Measurements from ENCODE around the gene C9orf43.

Gene C9orf43

DNA sequence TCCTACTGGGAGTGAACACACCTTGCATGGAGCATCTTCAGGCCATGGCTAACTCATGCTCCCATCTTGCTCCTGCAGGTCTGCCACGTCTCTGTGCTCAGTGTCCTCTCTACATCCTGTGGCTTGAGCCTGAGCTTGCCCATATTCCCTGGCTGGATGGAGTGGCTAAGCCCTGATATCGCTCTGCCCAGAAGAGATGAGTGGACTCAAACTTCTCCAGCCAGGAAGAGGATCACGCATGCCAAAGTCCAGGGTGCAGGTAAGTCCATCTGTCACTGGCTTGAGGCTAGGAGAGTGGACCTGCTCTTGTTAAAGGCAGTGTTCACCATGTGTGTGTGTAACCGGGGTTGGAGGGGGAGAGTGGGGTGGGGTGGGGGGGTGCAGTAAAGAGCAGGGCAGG, 51.4 kb downstream of the C9orf43 start:
- Mint-ChIP-seq H3K9me3 (no peaks in the 10 kb centered on the region), H3K4me3 (no peak overlapping the region), H3K4me1 (ENCODE audit: low read depth) (no peaks in the 10 kb centered on the region), H3K36me3 (ENCODE audit: low read depth) (no peaks in the 10 kb centered on the region), H3K27ac (no peak overlapping the region), H3K27me3 (no peaks in the 10 kb centered on the region)
- DNase-seq, result no peak

- Mint-ChIP-seq H3K27me3 (no peaks in the 10 kb centered on the region), H3K4me3 (no peak overlapping the region), H3K4me1 (ENCODE audit: low read depth) (no peaks in the 10 kb centered on the region), H3K27ac (no peak overlapping the region), H3K36me3 (ENCODE audit: low read depth) (no peaks in the 10 kb centered on the region), H3K9me3 (peaks cover 3% of the 10 kb centered on the region)
- DNase-seq, result no peak
Measured at GRCh38 chr9:113462781-113463286, 52.3 kb downstream of the C9orf43 start.

DNA sequence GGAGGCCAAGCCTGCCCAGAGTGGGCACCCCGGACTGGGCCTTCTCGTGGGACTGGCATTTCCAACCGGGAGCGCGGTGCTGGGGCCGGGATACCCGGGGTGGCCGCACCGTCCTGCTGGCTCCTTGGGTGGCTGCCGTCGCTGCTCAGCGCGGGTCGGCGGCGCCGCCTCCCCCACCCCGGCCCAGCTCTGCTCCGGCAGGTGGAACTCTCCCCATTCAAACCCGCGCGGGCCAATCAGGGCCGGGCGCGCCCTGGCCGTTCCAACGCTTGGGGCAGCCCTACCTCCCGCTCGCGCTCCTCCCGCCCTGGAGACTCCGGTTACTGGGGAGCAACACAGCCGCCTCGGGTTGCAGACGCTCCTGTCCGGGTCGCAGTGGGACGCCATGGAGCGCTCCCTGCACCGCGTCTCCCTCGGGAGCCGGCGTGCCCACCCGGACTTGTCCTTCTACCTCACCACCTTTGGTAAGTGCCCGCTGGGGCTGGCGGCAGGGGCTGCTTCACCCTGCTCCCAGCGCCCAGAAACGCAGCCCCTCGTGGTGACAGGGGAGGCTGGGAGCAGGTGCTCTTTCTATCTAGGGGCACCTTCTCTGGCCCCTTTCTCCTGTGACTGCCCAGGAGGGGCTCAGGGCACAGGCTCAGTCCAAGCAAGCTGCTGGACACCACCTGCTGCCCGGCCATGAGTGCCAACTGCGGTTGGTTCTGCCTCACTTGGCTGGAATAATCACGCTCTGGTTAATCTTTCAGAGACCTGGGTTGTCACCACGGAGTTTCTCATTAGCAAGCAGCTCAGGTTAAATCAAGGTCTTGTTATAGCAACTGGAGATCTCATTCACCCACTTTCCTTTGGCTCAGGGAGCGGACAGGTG, 53.1 kb downstream of the C9orf43 start, which contains the start of gene RGS3:
Gene RGS3, plus strand, starts transcription at position 310 of the 868 bp plus-strand sequence. Its CDS starts 76 bp downstream, at position 386.
- no peak for DNase-seq
- no peaks in the 10 kb centered on the region for H3K36me3 Mint-ChIP-seq (ENCODE audit: low read depth)

GRCh38 chr9:113464286-113464660, 53.7 kb downstream of the C9orf43 start:
- H3K4me1 Mint-ChIP-seq (ENCODE audit: low read depth), result no peaks in the 10 kb centered on the region
- H3K27me3 Mint-ChIP-seq, result no peaks in the 10 kb centered on the region
- peak overlapping the region; percentile 40 for H3K4me3 Mint-ChIP-seq
- DNase-seq, result no peak
- H3K36me3 Mint-ChIP-seq (ENCODE audit: low read depth), result no peaks in the 10 kb centered on the region
- no peak overlapping the region for H3K27ac Mint-ChIP-seq
- H3K9me3 Mint-ChIP-seq, result peaks cover 3% of the 10 kb centered on the region

More for the DNA sequence above, 53.1 kb downstream of the C9orf43 start, which contains the start of gene RGS3:
- no peaks in the 10 kb centered on the region for H3K4me1 Mint-ChIP-seq (ENCODE audit: low read depth)
- H3K9me3 Mint-ChIP-seq, result peaks cover 3% of the 10 kb centered on the region
- H3K27ac Mint-ChIP-seq, result no peak within 1 kb of the TSS
- H3K4me3 Mint-ChIP-seq, result peak within 1 kb of the TSS; percentile 40
- no peaks in the 10 kb centered on the region for H3K27me3 Mint-ChIP-seq

DNA sequence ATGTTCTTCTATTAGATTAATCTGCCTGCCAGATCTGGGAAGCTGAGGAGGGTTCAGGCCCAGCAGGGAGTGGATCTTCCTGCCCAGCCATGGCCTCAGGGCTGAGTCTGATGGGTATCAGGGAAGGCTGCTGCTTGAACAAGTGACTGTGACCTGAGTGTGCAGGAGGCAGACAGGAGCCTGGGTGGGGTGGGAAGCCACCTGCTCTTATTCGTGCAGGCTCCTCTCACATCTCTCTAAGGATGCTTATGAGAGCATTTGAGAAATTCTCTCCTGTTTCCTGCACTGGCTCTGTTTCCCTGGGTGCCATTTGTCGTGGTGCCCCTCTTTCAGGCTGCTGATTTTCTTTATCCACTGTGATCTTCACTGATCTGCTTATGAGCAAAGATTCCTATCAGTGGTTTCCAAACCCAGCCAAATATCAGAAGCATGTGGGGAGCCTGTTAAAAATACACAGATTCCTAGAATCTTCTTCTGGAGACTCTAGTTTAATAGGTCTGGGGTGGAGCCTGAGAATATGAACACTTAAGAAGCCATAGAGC, 55.1 kb downstream of the C9orf43 start:
- H3K27me3 Mint-ChIP-seq, result no peaks in the 10 kb centered on the region

GRCh38 chr9:113467183-113467582, 56.6 kb downstream of the C9orf43 start:
- Mint-ChIP-seq H3K36me3 (ENCODE audit: low read depth) (no peaks in the 10 kb centered on the region), H3K4me3 (no peak overlapping the region)

More for the DNA sequence above, 55.1 kb downstream of the C9orf43 start:
- H3K27ac Mint-ChIP-seq, result no peak overlapping the region
- no peaks in the 10 kb centered on the region for H3K36me3 Mint-ChIP-seq (ENCODE audit: low read depth)
- H3K4me1 Mint-ChIP-seq (ENCODE audit: low read depth), result no peaks in the 10 kb centered on the region
- no peak overlapping the region for H3K4me3 Mint-ChIP-seq
- no peak for DNase-seq
- peaks cover 3% of the 10 kb centered on the region for H3K9me3 Mint-ChIP-seq

GRCh38 chr9:113468716-113469448, 58.3 kb downstream of the C9orf43 start:
- Mint-ChIP-seq H3K4me1 (ENCODE audit: low read depth) (peaks cover 2% of the 10 kb centered on the region), H3K4me3 (no peak overlapping the region), H3K36me3 (ENCODE audit: low read depth) (no peaks in the 10 kb centered on the region), H3K27ac (no peak overlapping the region), H3K9me3 (peaks cover 3% of the 10 kb centered on the region), H3K27me3 (no peaks in the 10 kb centered on the region)
- DNase-seq, result no peak

More at GRCh38 chr9:113467183-113467582, 56.6 kb downstream of the C9orf43 start:
- DNase-seq, result no peak
- H3K27ac Mint-ChIP-seq, result no peak overlapping the region
- H3K27me3 Mint-ChIP-seq, result no peaks in the 10 kb centered on the region
- peaks cover 3% of the 10 kb centered on the region for H3K9me3 Mint-ChIP-seq
- H3K4me1 Mint-ChIP-seq (ENCODE audit: low read depth), result peaks cover 2% of the 10 kb centered on the region

- DNase-seq, result no peak
- Mint-ChIP-seq H3K36me3 (ENCODE audit: low read depth) (no peaks in the 10 kb centered on the region), H3K4me1 (ENCODE audit: low read depth) (peaks cover 2% of the 10 kb centered on the region), H3K4me3 (no peak overlapping the region), H3K27ac (no peak overlapping the region), H3K27me3 (no peaks in the 10 kb centered on the region), H3K9me3 (peaks cover 3% of the 10 kb centered on the region)
Measured at GRCh38 chr9:113471143-113471542, 60.6 kb downstream of the C9orf43 start.

DNA sequence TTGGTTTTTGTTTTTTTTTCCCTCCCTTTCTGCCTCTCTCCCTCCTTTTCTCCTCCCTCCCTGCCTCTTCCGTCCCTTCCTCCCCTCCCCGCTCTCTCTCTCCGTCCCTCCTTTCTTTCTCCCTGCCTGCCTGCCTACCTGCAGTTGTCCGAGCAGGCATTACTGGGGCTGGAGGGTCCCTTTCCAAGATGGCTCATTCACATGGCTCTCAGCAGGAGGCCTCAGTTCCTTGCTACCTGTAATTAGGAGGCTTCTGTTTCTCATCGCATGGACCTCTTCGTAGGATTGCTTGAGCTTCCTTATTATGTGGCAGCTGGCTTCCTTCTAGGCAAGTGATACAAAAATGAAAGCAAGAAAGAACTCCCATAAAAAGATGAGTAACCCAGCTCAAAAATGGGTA, 61.0 kb downstream of the C9orf43 start:
- Mint-ChIP-seq H3K27me3 (no peaks in the 10 kb centered on the region), H3K9me3 (peaks cover 3% of the 10 kb centered on the region), H3K27ac (peak overlapping the region; percentile 12), H3K36me3 (ENCODE audit: low read depth) (no peaks in the 10 kb centered on the region), H3K4me3 (no peak overlapping the region), H3K4me1 (ENCODE audit: low read depth) (peaks cover 2% of the 10 kb centered on the region)
- no peak for DNase-seq

- H3K36me3 Mint-ChIP-seq (ENCODE audit: low read depth), result no peaks in the 10 kb centered on the region
- no peak overlapping the region for H3K4me3 Mint-ChIP-seq
- peaks cover 2% of the 10 kb centered on the region for H3K4me1 Mint-ChIP-seq (ENCODE audit: low read depth)
- no peaks in the 10 kb centered on the region for H3K27me3 Mint-ChIP-seq
- DNase-seq, result no peak
- peaks cover 2% of the 10 kb centered on the region for H3K9me3 Mint-ChIP-seq
- H3K27ac Mint-ChIP-seq, result no peak overlapping the region
Measured at GRCh38 chr9:113472199-113472598, 61.7 kb downstream of the C9orf43 start.

- no peaks in the 10 kb centered on the region for H3K36me3 Mint-ChIP-seq (ENCODE audit: low read depth)
- DNase-seq, result no peak
- no peaks in the 10 kb centered on the region for H3K9me3 Mint-ChIP-seq
- no peaks in the 10 kb centered on the region for H3K27me3 Mint-ChIP-seq
- no peak overlapping the region for H3K27ac Mint-ChIP-seq
- H3K4me3 Mint-ChIP-seq, result no peak overlapping the region
- peaks cover 10% of the 10 kb centered on the region for H3K4me1 Mint-ChIP-seq (ENCODE audit: low read depth)
Measured at GRCh38 chr9:113474360-113475028, 63.9 kb downstream of the C9orf43 start.

DNA sequence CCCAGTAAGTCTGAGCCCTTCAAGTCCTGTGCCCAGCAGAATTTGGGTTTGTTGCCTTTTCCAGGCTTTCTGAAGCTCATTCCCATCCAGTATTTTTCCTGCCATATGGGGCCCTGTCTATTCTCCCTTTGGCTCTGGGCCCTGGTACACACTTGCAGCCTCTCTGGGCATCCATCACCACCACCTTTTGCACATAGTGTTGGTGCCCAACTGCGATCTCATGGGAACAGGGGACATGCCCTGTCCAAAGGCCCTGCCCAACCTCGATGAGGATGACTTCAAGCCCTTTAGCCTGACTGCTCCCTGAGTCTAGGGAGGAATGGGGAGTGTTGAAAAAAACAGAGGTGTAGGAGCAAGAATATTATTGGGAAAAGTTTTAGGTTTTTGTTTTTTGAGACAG, 64.5 kb downstream of the C9orf43 start:
- Mint-ChIP-seq H3K9me3 (no peaks in the 10 kb centered on the region), H3K4me3 (no peak overlapping the region), H3K4me1 (ENCODE audit: low read depth) (peaks cover 14% of the 10 kb centered on the region), H3K27me3 (no peaks in the 10 kb centered on the region), H3K27ac (no peak overlapping the region), H3K36me3 (ENCODE audit: low read depth) (no peaks in the 10 kb centered on the region)
- DNase-seq, result no peak

GRCh38 chr9:113475992-113476391, 65.4 kb downstream of the C9orf43 start:
- H3K27me3 Mint-ChIP-seq, result no peaks in the 10 kb centered on the region
- no peak overlapping the region for H3K27ac Mint-ChIP-seq
- DNase-seq, result no peak
- no peaks in the 10 kb centered on the region for H3K36me3 Mint-ChIP-seq (ENCODE audit: low read depth)
- H3K9me3 Mint-ChIP-seq, result no peaks in the 10 kb centered on the region
- H3K4me1 Mint-ChIP-seq (ENCODE audit: low read depth), result peaks cover 14% of the 10 kb centered on the region
- H3K4me3 Mint-ChIP-seq, result no peak overlapping the region

- peaks cover 14% of the 10 kb centered on the region for H3K4me1 Mint-ChIP-seq (ENCODE audit: low read depth)
- H3K27me3 Mint-ChIP-seq, result no peaks in the 10 kb centered on the region
- H3K4me3 Mint-ChIP-seq, result no peak overlapping the region
- no peak for DNase-seq
- no peak overlapping the region for H3K27ac Mint-ChIP-seq
- H3K36me3 Mint-ChIP-seq (ENCODE audit: low read depth), result no peaks in the 10 kb centered on the region
- no peaks in the 10 kb centered on the region for H3K9me3 Mint-ChIP-seq
Measured at GRCh38 chr9:113476511-113476916, 66.0 kb downstream of the C9orf43 start.
